ENCODE results near the gene TMSB4X.
"Not testable (repeated sequence)": the region's sequence is repeated elsewhere in the genome, so short reads cannot be mapped to it uniquely, and the experiment has no call there.

TMSB4X gene

DNA sequence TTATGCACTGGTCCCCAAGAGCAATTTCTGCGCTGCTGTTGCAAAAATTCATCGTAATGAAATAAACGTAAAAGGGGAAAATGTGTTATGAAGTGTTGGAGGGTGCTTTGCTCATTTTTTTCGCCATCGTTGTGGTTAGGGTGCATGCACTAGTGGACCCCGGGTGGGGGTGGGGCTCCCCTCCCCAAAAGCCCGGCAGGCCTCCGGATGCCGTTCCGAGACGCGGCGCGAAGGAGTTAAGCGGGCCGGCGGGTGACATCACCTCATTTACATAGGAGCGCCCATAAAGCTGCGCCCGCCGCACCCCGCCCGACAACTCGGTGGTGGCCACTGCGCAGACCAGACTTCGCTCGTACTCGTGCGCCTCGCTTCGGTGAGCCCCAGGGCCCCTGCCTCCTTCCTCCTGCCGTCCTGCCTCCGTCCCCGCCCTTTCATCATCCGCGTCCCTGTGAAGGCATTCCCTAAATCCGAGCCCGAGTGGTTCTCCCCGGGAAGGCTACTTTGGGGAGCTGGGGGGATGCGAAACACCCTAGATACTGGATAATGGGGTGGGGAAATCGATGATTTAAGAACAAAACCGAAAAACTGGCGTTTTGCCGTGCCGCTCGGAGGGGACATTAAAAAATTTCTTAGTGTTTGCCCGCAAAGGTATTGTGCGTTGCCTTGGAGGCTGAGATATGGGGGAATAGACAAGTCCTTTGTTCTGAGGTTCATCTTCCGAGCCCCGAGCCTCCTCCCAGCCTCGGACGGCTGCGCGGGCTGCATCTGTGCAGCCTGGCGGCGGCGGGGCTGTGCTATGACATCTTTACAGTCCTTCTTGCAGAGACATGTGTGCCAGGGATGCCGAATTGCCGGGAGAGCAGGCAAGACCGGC, at the start of gene TMSB4X:
TSS of gene TMSB4X (plus strand) at position 315 of the 874 bp plus-strand sequence.
- DNase-seq (ENCODE audit: low spot score) = peak; percentile 70

DNA sequence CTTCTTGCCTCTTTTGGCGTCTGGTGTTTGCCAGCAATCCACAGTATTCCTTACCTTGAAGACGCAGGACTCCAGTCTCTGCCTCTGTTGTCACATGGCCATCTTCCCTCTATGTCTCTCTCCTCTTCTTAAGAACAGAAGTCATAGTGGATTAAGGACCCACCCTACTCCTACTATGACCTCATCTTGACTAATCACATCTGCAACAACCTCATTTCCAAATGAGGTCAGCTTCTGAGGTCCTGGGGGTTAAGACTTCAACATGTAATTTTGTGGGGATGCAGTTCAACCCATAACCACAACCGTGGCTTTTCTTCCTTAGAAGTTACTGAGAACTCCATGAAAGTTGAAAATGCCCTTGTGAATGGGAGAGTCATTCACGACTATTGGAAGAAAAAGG, 45.2 kb upstream of the TMSB4X start:
- DNase-seq (ENCODE audit: low spot score) = no peak

DNA sequence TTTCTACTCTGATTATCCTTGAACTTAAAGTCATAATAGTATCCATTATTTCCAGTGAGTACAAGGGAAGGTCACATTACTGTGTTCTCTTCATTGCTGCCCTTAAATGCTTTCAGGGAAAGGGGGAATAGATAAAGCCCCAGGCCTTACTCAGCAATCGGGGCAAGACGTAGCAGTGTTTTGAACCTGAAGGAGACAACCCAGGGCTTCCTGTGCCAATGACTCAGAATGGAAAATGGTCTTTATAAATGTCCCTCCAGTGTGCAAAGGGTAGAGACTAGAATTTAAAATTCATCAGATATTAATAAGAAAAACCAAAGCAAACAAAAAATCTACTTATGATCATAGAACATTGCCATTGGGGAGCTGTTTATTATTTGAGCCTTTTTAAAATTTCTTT, 44.8 kb upstream of the TMSB4X start:
- no peak for DNase-seq (ENCODE audit: low spot score)

DNA sequence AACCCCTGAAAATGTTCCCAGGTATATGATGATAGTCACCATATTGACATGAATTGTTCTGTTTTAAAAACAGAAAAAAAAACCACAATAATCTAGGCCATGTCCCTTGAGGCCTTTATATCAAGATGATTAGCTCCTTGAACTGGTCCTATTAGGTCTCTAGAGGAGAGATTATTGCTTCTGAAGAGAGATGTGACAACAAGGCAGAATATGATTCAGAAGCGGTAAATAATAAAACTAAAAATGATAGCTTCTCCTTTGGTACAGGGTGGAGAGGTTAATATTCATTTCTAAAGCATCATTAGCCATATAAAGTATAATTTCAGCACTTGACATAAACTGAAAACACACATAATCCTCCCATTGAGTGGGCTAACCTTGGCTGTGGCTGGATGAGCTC, 42.7 kb upstream of the TMSB4X start:
- DNase-seq (ENCODE audit: low spot score) = no peak

DNA sequence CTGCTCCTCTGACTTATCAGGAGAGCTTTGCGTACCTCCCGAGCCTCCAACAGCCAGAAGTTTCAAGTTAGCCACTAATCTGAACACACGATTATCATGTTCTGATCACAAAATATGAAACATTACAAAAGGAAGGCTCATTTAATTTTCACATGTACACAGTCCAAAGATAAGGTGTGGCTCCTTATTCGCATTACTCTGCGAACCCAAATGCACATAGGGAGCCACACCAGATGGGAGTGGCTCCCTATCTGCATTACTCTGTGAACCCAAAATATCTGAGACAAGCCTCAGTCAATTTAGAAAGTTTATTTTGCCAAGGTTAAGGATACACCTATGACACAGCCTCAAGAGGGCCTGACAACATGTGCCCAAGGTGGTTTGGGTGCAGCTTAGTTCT, 40.1 kb upstream of the TMSB4X start:
- DNase-seq (ENCODE audit: low spot score) = no peak

DNA sequence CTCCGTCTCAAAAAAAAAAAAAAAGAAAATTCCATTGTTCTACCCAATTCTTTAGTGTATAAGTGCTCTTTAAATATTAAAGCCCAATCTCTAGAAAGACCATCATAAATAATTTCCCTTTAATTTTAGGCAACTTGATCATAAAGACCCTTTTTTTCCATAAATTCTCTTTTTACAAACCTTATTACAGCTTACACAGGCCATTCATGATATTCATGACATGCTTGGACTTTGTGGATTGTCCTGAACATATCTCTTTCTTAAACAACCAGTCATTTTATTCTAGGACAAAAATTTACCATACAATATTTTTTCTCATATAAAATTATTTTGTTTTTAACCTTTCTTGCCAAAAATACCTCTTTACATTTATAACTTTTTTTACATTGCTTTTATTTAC, 38.0 kb upstream of the TMSB4X start:
- no peak for DNase-seq (ENCODE audit: low spot score)

DNA sequence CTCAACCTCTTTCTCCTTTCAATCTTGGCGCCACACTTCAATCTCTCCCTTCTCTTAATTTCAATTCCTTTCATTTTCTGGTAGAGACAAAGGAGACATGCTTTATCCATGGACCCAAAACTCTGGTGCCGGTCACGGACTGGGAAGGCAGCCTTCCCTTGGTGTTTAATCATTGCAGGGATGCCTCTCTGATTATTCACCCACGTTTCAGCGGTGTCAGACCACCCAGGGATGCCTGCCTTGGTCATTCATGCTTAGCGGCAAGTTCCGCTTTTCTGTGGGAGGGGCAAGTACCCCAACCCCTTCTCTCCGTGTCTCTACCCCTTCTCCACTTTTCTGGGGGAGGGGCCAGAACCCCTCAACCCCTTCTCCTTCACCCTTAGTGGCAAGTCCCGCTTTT, 34.4 kb upstream of the TMSB4X start:
- not testable (repeated sequence) for DNase-seq (ENCODE audit: low spot score)

DNA sequence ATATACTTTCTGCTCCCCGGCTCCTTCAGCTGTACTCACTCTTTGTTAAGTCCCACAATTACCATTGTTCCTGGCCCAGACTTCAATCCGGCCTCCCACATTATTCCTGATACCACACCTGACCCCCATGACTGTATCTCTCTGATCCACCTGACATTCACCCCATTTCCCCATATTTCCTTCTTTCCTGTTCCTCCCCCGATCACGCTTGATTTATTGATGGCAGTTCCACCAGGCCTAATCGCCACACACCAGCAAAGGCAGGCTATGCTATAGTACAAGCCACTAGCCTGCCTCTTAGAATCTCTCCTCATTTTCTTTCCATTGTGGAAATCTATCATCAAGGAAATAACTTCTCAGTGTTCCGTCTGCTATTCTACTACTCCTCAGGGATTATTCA, 31.3 kb upstream of the TMSB4X start:
- DNase-seq (ENCODE audit: low spot score) = not testable (repeated sequence)

DNA sequence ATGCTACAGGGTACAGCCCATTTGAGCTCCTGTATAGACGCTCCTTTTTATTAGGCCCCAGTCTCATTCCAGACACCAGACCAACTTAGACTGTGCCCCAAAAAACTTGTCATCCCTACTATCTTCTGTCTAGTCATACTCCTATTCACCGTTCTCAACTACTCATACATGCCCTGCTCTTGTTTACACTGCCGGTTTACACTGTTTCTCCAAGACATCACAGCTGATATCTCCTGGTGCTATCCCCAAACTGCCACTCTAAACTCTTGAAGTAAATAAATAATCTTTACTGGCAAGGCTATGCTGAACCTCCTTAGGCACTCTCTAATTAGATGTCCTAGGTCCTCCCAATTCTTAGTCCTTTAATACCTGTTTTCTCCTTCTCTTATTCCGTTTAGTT, 30.5 kb upstream of the TMSB4X start:
- DNase-seq (ENCODE audit: low spot score) = not testable (repeated sequence)

DNA sequence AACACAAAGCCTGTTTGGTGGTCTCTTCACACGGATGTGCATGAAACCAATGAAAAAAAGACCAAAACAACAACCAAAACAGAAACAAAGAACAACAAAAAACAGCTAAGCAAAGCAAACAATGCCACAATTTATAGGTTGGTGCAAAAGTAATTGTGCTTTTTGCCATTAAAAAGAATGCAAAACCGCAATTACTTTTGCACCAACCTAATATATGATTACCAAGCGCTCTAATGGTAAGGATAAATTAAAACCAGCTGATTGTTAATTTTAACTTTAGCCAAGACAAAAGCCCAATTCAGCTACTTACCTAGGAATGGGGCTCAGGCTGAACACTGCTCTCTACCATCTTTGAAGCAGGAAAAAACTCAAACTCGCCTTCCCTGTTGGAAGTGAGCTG, 29.4 kb upstream of the TMSB4X start:
- no peak for DNase-seq (ENCODE audit: low spot score)

DNA sequence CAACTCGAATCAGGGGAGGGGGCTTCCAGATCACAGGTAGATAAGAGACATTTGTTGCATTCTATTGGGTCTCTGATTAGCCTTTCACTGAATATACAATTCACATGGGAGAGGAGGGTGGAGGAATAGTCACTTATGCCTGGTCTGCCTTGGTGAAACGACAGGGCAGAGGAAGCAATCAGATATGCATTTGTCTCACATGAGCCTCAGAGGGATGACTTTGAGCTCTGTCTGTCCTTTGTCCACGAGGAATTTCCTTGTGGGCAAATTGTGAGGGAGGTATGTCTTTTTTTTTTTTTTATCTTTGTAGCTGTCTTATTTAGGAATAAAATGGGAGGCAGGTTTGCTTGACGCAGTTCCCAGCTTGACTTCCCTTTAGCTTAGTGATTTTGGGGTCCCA, 28.5 kb upstream of the TMSB4X start:
- DNase-seq (ENCODE audit: low spot score) = no peak

DNA sequence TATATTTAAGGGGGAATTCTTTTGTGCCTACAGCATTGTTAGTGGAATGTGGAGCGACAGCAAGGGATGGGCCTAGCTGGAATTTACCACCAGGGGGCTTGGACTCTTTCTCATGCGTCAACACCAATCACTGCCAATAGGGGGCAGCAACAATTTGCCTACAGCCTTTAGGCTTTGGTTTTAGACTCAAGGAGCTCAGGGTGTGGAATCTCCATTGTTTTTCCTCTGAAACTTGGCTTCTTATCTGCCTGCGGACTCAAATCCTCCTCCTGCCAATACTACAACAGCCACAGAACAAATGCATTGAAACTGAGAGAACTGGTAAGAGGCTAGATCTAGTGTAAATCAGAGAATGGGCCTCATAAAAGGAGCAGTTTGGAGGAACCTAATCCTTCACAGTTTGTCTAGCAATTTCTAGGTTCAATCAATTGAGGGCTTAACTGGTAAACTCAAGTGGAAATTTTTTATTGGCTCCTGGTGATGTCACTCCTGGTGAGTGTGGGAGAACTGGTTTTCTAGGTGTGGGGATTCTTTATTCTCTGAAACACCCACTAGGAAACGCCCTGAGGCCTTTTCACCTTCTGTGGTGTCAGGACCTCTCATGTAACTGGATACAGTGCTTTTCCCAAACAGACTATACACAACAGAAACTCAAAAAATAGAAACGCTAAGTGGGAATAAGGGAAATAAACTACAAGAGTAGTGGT, 27.9 kb upstream of the TMSB4X start:
- peak; percentile 84 for DNase-seq (ENCODE audit: low spot score)

DNA sequence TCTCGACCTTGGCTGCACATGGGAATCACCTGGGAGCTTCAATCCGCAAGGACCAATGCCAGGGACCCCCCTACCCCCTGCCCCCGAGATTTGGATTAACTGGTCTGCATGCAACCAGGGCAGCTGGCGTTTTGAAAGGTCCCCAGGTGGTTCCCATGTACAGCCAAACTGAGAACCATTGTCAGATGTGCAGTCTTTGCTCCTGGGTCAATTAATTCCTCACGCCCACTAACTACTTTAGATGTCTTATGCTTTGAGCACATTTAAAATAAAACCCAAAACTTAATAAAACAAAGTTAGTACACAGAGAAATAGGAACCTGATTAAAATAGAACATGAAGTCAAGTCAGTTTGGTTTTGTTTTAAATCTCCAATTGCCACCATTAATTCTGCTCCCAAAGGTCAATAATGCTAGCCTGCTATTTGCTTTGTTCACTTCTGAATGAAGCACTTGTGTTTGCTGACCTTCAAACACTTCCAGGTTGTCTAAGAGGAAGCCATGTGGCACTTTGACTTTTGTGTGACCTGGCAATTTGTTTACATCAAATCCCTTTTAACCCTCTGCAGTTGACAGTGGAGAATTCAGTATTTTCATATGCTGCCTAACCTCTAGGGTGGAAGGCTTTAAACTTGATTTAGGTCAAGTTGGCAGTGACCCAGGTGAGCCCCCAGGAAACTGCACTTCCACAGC, 27.2 kb upstream of the TMSB4X start:
- DNase-seq (ENCODE audit: low spot score) = no peak

DNA sequence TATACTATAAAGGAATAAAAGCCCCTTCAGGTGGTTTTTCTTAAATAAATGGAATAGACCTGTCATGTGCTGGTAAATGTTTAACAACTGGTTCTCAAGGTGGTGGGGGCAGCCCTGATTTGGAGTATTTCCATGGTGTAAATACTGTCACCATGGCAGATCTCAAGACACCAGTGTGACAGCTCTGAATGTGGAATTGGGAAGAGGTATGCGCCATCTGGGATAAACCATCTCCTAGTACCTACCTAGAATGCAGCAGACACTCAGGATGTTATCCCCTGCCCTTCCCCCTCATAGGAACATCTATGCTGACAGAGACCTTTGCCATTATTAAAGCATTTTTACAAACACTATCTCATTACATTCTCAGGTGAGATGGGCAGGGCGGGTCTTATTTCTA, 26.4 kb upstream of the TMSB4X start:
- no peak for DNase-seq (ENCODE audit: low spot score)

DNA sequence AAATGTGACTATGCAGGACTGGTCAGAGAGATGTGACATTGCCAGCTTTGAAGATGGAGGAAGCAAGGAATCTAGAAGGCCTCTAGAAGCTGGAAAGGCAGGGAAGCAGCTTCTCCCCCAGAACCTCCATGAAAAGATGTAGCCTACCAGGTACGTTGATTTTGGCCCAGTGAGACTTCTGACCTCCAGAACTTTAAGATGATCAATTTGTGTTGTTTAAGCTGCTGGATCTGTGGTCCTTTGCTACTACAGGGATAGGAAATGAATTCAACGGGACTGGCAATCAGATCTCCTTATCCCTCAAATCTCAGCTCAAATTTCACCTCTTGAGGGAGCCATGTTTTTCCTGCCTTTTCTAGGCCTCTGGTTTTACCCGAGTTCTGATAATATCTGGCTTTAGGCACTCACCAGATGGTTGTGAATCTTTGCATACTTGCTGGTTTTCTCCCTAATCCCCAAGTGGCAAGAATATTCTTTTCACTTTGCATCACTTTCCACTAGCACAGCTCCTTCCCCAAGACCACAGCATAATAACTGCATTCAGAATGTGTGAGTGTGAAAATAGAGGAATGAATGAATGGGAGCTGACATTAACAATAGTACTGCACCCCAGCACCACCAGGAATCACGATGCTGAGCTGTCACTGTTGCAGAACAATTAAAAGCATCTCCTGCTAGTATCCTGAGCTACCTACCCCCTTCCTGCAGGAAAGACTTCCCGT, 25.5 kb upstream of the TMSB4X start:
- peak; percentile 46 for DNase-seq (ENCODE audit: low spot score)

DNA sequence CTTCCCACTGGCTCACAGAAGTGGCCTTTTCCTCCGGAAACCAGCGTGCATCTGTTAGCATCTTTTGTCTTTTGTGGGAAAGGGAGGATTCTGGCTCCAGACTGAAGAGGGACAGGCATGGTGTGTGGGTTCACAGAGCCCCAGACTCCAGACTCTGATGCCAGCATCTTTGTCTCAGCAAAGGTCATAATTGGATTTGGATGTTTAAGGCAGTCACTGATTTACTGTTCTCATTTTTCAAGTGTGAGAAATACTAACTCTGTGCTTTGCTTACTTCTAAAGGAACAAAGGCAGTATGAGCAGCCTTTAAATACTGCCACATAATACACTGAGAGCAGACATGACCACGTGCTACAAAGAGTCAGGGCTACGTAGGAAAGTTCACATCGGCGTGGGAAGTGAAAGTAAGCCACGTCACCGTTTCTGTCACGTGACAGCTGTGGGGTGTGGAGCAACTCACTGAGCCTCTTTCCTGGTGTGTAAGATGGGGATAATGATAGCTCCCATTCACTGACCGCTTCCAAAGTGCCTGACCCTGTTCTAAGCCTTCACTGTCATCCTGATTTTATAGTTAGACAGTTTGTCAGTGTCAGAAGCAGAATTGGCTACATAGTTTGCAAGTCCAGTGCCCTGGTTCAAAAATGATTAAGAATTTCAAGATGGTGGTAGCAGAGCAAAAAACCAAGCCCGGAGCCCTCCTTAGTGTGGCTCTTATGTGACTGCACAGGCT, 24.8 kb upstream of the TMSB4X start:
- peak; percentile 81 for DNase-seq (ENCODE audit: low spot score)

DNA sequence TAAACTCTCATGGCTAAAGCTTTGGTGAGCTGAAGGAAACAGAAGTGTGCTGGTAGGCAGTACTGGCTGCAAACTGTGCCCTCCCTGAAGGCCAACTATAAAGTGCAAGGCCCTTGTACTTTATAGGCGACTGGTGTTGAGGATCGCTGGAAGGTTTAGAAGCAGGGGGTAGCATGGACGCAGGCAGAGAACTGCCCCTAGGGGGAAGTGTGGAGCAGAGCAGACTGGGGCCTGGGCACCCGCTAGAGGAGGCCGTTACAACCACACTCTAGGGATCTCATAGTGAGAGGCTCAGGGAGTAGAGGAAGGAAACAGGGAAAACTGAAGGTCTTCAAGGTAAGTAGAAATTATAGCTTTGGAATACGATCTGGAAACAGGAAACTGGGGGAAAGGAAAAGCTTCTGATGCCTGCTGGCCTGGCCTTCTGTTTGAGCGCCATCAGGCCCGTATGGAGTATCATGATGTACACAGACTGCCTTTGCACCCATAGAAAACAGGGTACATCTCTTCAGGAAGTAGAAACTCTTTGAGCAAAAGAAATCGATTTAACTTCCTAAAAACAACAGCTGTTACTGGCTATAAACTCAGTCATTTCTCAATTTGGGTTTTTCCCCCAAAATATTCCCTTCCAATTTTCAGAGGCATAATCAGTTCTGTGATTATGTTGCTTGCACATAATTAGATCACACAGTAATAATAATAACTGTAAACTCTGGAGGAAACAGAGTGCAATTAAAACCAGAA, 23.9 kb upstream of the TMSB4X start:
- DNase-seq (ENCODE audit: low spot score) = peak; percentile 15

DNA sequence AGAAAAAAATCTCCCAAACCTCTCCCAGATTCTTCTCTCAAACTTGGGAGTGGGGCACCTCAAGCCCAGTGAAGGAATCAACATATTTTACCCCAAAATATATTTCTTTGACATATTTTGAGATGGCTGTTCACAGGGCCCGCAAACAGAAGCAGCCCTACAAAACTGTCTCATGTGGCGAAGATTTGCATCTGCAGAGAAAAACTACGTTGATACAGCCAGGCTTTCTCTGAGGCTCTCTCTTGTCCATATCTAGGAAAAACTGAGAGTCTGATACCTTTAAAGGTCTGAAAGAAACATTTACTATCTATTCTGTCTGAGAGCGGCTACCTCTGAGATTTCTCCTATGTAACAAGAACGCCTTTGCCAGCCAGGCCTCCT, 23.3 kb upstream of the TMSB4X start:
- no peak for DNase-seq (ENCODE audit: low spot score)

DNA sequence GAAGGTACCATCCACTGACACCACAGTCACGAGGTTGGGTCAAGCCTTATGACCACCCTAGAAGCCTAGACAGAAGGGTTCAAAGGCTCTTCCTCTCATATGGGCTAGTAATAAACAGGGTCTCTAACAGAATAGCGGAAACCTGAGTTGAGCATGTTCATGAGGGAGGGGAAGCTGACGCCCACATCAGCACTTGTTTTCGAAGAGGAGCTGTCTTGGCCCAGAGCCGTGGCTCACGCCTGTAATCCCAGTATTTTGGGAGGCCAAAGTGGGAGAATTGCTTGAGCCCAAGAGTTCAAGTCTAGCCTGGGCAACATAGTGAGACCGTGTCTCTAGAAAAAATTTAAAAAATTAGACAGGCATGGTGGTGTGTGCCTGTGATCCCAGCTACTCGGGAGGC, 21.5 kb upstream of the TMSB4X start:
- DNase-seq (ENCODE audit: low spot score) = no peak

DNA sequence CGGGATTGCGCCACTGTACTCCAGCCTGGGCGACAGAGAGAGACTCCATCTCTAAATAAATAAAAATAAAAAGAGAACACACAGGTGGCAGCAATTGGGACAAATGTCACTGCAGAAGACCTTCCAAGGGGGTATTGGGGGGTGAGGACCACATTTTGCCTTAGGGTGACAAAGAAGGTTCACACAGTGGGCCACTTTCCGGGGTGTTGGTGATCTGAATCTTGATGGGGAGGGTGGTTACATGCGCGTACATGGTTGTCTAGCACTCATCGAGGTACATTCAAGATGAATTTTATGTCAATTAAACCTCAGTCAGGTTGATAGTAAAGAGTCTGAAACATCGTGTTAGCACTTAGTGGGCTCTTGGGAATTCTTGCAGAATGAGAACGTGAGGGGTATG, 20.5 kb upstream of the TMSB4X start:
- DNase-seq (ENCODE audit: low spot score) = no peak

DNA sequence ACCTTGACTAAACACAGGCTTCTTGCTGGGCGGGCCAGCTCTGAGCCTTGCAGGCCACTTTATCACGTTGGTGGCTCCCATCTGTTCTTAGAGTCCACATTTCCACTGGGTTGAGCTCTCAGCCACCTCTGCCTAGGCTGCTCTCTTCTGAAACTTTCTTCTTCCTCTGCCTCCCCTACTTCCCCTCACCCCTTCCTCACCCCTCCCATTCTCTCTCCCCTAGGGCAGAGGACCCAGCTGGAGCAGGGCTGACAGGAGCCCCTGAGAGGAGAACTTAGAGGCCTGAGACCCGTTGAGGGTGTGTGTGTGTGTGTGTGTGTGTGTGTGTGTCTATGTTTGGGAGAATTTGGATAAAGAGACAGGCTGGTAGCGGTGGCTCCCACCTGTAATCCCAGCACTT, 19.9 kb upstream of the TMSB4X start:
- DNase-seq (ENCODE audit: low spot score) = no peak

All from AG08395 (cell line).